ENCODE data around the gene DELE1.
A peak's percentile ranks its signal among the peaks of the same experiment; 100 is the strongest.

The DELE1 gene

DNA sequence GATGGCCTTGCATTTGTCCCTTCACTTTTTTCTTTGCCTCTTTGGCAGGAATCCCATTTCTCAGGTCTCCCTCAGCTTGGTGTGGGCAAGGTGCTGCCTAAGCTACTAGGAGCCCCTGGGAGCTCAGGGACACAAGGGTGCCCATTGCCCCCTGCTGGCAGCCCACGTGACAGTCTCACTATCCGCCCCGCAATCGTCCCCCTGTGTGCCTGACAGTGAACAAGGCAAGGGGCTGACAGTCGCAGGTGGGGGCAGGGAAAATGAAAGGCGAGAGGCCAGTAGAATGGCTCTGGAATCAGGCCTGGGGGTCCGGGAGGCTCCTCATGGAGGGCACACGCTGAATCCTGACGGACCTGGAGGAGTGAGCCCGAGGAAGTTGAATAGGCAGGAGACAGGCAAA is 36.3 kb downstream of the DELE1 start:
- TF ChIP-seq RARB (CRISPR knock-in tag; IDR thresholded peaks at IDR 0.05) (no peak), ZC3H10 (CRISPR knock-in tag; IDR thresholded peaks at IDR 0.05) (no peak), ZFP30 (CRISPR knock-in tag; IDR thresholded peaks at IDR 0.05) (no peak), ESRRG (CRISPR knock-in tag; IDR thresholded peaks at IDR 0.05) (no peak), ZNF70 (CRISPR knock-in tag; IDR thresholded peaks at IDR 0.05) (no peak), TOX (CRISPR knock-in tag; IDR thresholded peaks at IDR 0.05; ENCODE audit: borderline replicate concordance) (no peak), SNAI2 (CRISPR knock-in tag; IDR thresholded peaks at IDR 0.05) (no peak)
- peak; percentile 59; the same call in 2 of the 3 replicates for ATAC-seq

DNA sequence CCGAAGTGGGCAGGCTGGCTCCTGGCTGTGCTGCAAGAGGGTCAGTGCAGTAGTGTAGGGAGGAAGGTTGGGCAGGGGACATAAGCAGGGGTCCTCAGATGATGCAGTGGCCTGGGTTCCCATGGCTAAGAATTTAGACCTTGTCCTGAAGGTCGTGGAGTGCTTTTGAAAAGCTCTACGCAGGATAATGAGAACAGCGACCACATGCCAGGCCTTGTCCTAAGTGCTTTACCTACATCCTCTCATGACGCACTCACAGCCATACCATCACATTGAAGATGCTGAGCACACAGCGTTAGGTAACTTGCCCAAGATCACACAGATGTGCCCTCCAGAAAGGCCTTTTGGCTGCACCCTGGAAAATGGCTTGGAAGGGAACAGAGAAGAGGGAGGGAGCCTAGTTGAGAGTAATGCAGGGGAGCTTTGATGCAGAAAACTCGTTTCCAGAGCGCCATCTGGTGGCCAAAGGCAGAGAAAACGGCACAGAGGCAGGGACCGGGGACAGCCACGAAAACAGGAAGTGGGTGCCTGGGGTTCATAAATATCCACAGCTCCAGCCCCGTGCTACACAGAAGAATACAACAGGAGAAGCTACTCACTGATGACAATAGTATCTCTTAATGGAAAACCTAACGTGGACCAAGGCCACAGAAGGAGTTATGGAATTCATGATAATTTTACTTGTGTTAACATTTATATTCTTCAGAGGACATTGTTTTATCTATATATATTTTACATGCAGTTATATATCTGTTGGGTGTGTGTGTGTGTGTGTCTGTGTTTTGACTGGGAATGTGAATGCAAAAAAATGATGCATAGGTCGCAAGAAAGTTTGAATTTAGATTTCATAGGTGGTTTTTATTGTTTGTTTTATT is 37.0 kb downstream of the DELE1 start:
- TF ChIP-seq, protein P1, sequence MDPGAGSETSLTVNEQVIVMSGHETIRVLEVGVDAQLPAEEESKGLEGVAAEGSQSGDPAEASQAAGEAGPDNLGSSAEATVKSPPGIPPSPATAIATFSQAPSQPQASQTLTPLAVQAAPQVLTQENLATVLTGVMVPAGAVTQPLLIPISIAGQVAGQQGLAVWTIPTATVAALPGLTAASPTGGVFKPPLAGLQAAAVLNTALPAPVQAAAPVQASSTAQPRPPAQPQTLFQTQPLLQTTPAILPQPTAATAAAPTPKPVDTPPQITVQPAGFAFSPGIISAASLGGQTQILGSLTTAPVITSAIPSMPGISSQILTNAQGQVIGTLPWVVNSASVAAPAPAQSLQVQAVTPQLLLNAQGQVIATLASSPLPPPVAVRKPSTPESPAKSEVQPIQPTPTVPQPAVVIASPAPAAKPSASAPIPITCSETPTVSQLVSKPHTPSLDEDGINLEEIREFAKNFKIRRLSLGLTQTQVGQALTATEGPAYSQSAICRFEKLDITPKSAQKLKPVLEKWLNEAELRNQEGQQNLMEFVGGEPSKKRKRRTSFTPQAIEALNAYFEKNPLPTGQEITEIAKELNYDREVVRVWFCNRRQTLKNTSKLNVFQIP (CRISPR knock-in tag; IDR thresholded peaks at IDR 0.05; ENCODE audit: borderline replicate concordance, low read depth): no peak
- TF ChIP-seq, protein P2, sequence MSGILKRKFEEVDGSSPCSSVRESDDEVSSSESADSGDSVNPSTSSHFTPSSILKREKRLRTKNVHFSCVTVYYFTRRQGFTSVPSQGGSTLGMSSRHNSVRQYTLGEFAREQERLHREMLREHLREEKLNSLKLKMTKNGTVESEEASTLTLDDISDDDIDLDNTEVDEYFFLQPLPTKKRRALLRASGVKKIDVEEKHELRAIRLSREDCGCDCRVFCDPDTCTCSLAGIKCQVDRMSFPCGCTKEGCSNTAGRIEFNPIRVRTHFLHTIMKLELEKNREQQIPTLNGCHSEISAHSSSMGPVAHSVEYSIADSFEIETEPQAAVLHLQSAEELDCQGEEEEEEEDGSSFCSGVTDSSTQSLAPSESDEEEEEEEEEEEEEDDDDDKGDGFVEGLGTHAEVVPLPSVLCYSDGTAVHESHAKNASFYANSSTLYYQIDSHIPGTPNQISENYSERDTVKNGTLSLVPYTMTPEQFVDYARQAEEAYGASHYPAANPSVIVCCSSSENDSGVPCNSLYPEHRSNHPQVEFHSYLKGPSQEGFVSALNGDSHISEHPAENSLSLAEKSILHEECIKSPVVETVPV (CRISPR knock-in tag; IDR thresholded peaks at IDR 0.05): no peak
- TF ChIP-seq ZFP30 (CRISPR knock-in tag; IDR thresholded peaks at IDR 0.05): no peak
- TF ChIP-seq, protein P3, sequence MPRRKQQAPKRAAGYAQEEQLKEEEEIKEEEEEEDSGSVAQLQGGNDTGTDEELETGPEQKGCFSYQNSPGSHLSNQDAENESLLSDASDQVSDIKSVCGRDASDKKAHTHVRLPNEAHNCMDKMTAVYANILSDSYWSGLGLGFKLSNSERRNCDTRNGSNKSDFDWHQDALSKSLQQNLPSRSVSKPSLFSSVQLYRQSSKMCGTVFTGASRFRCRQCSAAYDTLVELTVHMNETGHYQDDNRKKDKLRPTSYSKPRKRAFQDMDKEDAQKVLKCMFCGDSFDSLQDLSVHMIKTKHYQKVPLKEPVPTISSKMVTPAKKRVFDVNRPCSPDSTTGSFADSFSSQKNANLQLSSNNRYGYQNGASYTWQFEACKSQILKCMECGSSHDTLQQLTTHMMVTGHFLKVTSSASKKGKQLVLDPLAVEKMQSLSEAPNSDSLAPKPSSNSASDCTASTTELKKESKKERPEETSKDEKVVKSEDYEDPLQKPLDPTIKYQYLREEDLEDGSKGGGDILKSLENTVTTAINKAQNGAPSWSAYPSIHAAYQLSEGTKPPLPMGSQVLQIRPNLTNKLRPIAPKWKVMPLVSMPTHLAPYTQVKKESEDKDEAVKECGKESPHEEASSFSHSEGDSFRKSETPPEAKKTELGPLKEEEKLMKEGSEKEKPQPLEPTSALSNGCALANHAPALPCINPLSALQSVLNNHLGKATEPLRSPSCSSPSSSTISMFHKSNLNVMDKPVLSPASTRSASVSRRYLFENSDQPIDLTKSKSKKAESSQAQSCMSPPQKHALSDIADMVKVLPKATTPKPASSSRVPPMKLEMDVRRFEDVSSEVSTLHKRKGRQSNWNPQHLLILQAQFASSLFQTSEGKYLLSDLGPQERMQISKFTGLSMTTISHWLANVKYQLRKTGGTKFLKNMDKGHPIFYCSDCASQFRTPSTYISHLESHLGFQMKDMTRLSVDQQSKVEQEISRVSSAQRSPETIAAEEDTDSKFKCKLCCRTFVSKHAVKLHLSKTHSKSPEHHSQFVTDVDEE (CRISPR knock-in tag; IDR thresholded peaks at IDR 0.05): no peak
- TF ChIP-seq ZC3H10 (CRISPR knock-in tag; IDR thresholded peaks at IDR 0.05): no peak
- TF ChIP-seq ZNF565 (CRISPR knock-in tag; conservative IDR thresholded peaks at IDR 0.05; ENCODE audit: low read depth): no peak
- no peak for TF ChIP-seq TOX (CRISPR knock-in tag; IDR thresholded peaks at IDR 0.05; ENCODE audit: borderline replicate concordance)
- no peak for TF ChIP-seq ZFP3 (CRISPR knock-in tag; IDR thresholded peaks at IDR 0.05)
- TF ChIP-seq ISL1 (CRISPR knock-in tag; IDR thresholded peaks at IDR 0.05): no peak
- no peak for TF ChIP-seq CSDC2 (CRISPR knock-in tag; IDR thresholded peaks at IDR 0.05)
- peak; percentile 97 for ATAC-seq

DNA sequence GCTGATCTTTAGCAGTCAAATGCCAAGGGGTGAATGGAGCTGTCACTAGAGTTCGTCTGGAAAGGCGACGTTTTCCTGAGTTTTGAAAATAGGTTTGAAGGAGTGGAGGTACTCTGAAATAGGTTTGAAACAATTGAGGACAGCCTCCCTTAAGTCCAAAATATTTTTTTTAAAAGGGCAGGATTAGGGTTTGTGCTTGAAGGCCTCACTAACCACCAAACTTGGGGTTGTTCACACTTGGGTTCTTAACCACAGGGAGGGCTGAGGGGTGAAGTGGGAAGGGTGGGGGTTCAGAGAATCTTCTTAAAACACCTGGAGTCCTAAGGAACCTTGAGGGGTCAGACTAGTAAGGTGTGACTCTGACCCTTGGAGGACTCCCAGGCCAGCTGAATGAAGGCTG is 37.8 kb downstream of the DELE1 start:
- no peak for ATAC-seq
- TF ChIP-seq ISL1 (CRISPR knock-in tag; IDR thresholded peaks at IDR 0.05) (no peak), ZFP30 (CRISPR knock-in tag; IDR thresholded peaks at IDR 0.05) (no peak), TCF4 (CRISPR knock-in tag; IDR thresholded peaks at IDR 0.05; ENCODE audit: borderline replicate concordance) (no peak), ZFP3 (CRISPR knock-in tag; IDR thresholded peaks at IDR 0.05) (no peak), OSR1 (CRISPR knock-in tag; IDR thresholded peaks at IDR 0.05) (no peak), ZC3H10 (CRISPR knock-in tag; IDR thresholded peaks at IDR 0.05) (no peak), ZNF70 (CRISPR knock-in tag; IDR thresholded peaks at IDR 0.05) (no peak), ESRRG (CRISPR knock-in tag; IDR thresholded peaks at IDR 0.05) (no peak)
- TF ChIP-seq, protein P2 (CRISPR knock-in tag; IDR thresholded peaks at IDR 0.05): no peak
- TF ChIP-seq, protein P3 (CRISPR knock-in tag; IDR thresholded peaks at IDR 0.05): no peak
- TF ChIP-seq, protein P1 (CRISPR knock-in tag; IDR thresholded peaks at IDR 0.05; ENCODE audit: borderline replicate concordance, low read depth): no peak
